ENCODE results near the gene HPSE2. TPM values are rescaled to one million over a fixed set of nuclear protein-coding genes. Genes with fewer than 3 reads are reported as not detected.

Gene HPSE2
- total and polyA plus RNA-seq, 2 of the 8 experiments (the other 6 are each of a cell fraction or from before 2014, with no cell fraction given) = 0.41 to 0.58 TPM

DNA sequence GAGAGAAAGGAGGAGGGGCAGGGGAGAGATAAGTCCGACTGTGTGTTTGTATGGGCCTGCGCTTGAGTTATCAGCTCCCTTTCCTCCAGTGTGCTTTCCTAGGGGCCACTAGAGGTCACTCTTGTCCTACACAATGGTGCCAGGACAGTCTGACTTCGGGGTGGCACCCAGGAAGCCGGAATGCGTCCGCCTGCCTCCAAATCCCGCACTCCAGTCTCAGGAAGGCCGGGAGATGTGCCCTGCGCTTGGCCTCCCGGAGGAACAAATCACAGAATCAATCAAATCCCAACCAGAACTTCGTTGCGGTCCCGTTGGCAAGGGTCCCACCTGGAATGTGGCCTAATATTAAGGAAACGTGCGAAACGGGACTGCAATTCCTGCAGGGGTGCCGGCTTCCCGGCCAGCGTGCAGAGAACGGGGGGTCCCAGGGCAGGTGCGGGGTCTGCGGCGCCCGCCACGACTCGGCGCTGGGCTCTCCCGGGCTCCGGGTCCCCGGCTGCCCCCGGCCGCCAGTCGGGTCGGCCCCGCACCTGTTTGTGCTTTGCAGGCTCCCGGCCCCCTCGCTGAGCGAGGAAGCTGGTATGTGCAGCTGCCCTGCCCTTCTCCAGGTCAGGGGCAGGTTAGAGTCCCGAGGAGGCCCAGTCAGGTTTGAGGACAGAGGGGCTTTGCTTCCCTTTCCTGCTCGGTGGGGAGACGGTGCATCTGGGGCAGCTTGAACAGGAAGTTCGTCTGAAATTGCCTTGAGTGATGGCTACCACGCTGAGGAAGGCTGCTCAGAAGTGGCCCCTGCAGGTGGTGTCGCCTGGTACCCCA lies 767.9 kb downstream of the HPSE2 start (continued):
- no peak for TF ChIP-seq EZH2 (IDR thresholded peaks at IDR 0.05; ENCODE audit: low read depth, low read length, severe bottlenecking)
- TF ChIP-seq CHD2 (IDR thresholded peaks at IDR 0.05; ENCODE audit: low read length) = peak; percentile 38; the same call in 1 of the 2 replicates
- no peak for TF ChIP-seq POU5F1 (IDR thresholded peaks at IDR 0.05; ENCODE audit: low read depth, low read length)
- no peak for TF ChIP-seq RNF2 (IDR thresholded peaks at IDR 0.05; ENCODE audit: borderline replicate concordance, low read depth, low read length, missing control alignments, poor library complexity, severe bottlenecking)
- TF ChIP-seq POLR2AphosphoS5 (IDR thresholded peaks at IDR 0.05; ENCODE audit: low read depth, low read length) = no peak
- TF ChIP-seq SP1 (IDR thresholded peaks at IDR 0.05; ENCODE audit: low read depth, low read length) = no peak
- TF ChIP-seq CBX8 (IDR thresholded peaks at IDR 0.05; ENCODE audit: borderline replicate concordance, low read depth, low read length) = no peak
- TF ChIP-seq JUND (IDR thresholded peaks at IDR 0.05; ENCODE audit: low read length) = no peak
- TF ChIP-seq SAP30 (IDR thresholded peaks at IDR 0.05; ENCODE audit: insufficient read depth, insufficient replicate concordance, low read length) = no peak
- no peak for TF ChIP-seq SP4 (IDR thresholded peaks at IDR 0.05; ENCODE audit: low read length)
- TF ChIP-seq NRF1 (IDR thresholded peaks at IDR 0.05; ENCODE audit: low read depth, low read length) = no peak
- TF ChIP-seq TEAD4 (IDR thresholded peaks at IDR 0.05; ENCODE audit: low read depth, low read length) = peak; percentile 69
- TF ChIP-seq, protein P1, sequence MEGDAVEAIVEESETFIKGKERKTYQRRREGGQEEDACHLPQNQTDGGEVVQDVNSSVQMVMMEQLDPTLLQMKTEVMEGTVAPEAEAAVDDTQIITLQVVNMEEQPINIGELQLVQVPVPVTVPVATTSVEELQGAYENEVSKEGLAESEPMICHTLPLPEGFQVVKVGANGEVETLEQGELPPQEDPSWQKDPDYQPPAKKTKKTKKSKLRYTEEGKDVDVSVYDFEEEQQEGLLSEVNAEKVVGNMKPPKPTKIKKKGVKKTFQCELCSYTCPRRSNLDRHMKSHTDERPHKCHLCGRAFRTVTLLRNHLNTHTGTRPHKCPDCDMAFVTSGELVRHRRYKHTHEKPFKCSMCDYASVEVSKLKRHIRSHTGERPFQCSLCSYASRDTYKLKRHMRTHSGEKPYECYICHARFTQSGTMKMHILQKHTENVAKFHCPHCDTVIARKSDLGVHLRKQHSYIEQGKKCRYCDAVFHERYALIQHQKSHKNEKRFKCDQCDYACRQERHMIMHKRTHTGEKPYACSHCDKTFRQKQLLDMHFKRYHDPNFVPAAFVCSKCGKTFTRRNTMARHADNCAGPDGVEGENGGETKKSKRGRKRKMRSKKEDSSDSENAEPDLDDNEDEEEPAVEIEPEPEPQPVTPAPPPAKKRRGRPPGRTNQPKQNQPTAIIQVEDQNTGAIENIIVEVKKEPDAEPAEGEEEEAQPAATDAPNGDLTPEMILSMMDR (IDR thresholded peaks at IDR 0.05; ENCODE audit: control extremely low read depth in 1 of 3, insufficient read depth in 1 of 3, low read depth in 1 of 3, low read length in 3 of 3) = peak; percentile 72 to 91 (median 83)
- TF ChIP-seq TBP (IDR thresholded peaks at IDR 0.05; ENCODE audit: low read depth, low read length) = no peak
- TF ChIP-seq BACH1 (IDR thresholded peaks at IDR 0.05; ENCODE audit: low read length) = no peak
- no peak for TF ChIP-seq TAF7 (optimal IDR thresholded peaks at IDR 0.05; ENCODE audit: borderline replicate concordance, low read depth, low read length)
- no peak for TF ChIP-seq RFX5 (IDR thresholded peaks at IDR 0.05; ENCODE audit: borderline replicate concordance, low read depth, low read length)
- no peak for TF ChIP-seq HDAC6 (IDR thresholded peaks at IDR 0.05; ENCODE audit: low read depth, low read length)
- TF ChIP-seq PHF8 (conservative IDR thresholded peaks at IDR 0.05; ENCODE audit: low read depth, low read length) = no peak
- TF ChIP-seq NANOG (IDR thresholded peaks at IDR 0.05; ENCODE audit: insufficient read depth, low read depth, low read length, poor library complexity, severe bottlenecking) = no peak
- TF ChIP-seq SP2 (IDR thresholded peaks at IDR 0.05; ENCODE audit: low read length) = no peak
- TF ChIP-seq CEBPB (IDR thresholded peaks at IDR 0.05; ENCODE audit: low read depth, low read length) = no peak
- TF ChIP-seq SIRT6 (IDR thresholded peaks at IDR 0.05; ENCODE audit: low read length) = no peak

Data from H1 (cell line).